B cell (primary cell): ENCODE data around the gene NCCRP1. TPM values are rescaled to one million over a fixed set of nuclear protein-coding genes. Genes with fewer than 3 reads are reported as not detected.

Source experiments
- ATAC-seq: fragments of 200-7000 bp; cut with Tn5 transposase; one replicate; pipeline ENCODE4 v1.10.0; 2021; ENCODE audit warnings: low read depth, mild to moderate bottlenecking, moderate number of reproducible peaks, moderate library complexity
- CTCF ChIA-PET: fragments of 350-600 bp; sonication (Branson Sonifier 250); formaldehyde crosslinking; loops from one replicate; lab custom pipeline; 2021; ENCODE audit warnings: antibody characterized with exemption, inconsistent platforms; lab: Charles Lee
- POLR2A ChIA-PET: fragments of 350-600 bp; sonication (Branson Sonifier 250); formaldehyde crosslinking; loops from one replicate; lab custom pipeline; 2021; ENCODE audit warnings: antibody characterized with exemption; lab: Charles Lee
- DNase-seq: peaks from one replicate; pipeline ENCODE4 v3.0.0; 2013
- H2AFZ ChIP-seq: 2 replicates; pipeline ENCODE4 v1.6.1; 2012; ENCODE audit warnings: mild to moderate bottlenecking, low read depth, low read length; ENCODE audit not compliant: insufficient read depth, poor library complexity, severe bottlenecking
- H3K27ac ChIP-seq, 2 donors: 1 replicate in 1 of 2; 2 replicates in 1 of 2; pipeline ENCODE4 v1.5.1; 2012 to 2013; ENCODE audit warnings: low read length in 2 of 2, mild to moderate bottlenecking in 2 of 2, moderate library complexity in 1 of 2
- H3K27me3 ChIP-seq, 4 experiments: fragments of 200-600 bp in 1 of 4; sonication (generic) in 1 of 4; replicated peaks in 1 of 4; 1 replicate in 2 of 4; 2 replicates in 2 of 4; pipeline versions ENCODE4 v1.6.1 to v1.7.0; 2013 to 2016; ENCODE audit warnings: low read length in 3 of 4, mild to moderate bottlenecking in 2 of 4, mixed read lengths in 1 of 4, moderate library complexity in 1 of 4; ENCODE audit not compliant: insufficient read depth in 4 of 4, control insufficient read depth in 3 of 4; ENCODE audit errors: control extremely low read depth in 1 of 4
- H3K36me3 ChIP-seq, 2 experiments: replicated peaks in 1 of 2; 1 replicate in 1 of 2; 2 replicates in 1 of 2; pipeline versions ENCODE4 v1.6.1 to v1.7.1; 2013; ENCODE audit warnings: low read length in 1 of 2; ENCODE audit not compliant: insufficient read depth in 2 of 2, control insufficient read depth in 1 of 2; ENCODE audit errors: control extremely low read depth in 1 of 2, extremely low read depth in 1 of 2
- H3K4me1 ChIP-seq, 2 donors: fragments of 200-600 bp in 1 of 2; sonication (generic) in 1 of 2; 1 replicate in 1 of 2; 2 replicates in 1 of 2; pipeline versions ENCODE4 v1.5.1 to v1.6.1; 2013 to 2017; ENCODE audit warnings: low read length in 2 of 2; ENCODE audit not compliant: control insufficient read depth in 2 of 2, insufficient read depth in 2 of 2
- H3K4me2 ChIP-seq: replicated peaks from 2 replicates; pipeline ENCODE3; 2012; ENCODE audit warnings: mild to moderate bottlenecking, low read depth, low read length; ENCODE audit not compliant: poor library complexity, severe bottlenecking
- H3K4me3 ChIP-seq, 5 experiments: fragments of 200-600 bp in 1 of 5; sonication (generic) in 1 of 5; 1 replicate in 3 of 5; 2 replicates in 2 of 5; pipeline versions ENCODE4 v1.5.1 to v1.7.0; 2011 to 2016; ENCODE audit warnings: low read length in 4 of 5, mild to moderate bottlenecking in 4 of 5, low read depth in 2 of 5, control low read depth in 1 of 5, moderate library complexity in 1 of 5; ENCODE audit not compliant: insufficient read depth in 1 of 5; ENCODE audit errors: control extremely low read depth in 1 of 5, extremely low read depth in 1 of 5
- H3K79me2 ChIP-seq: fragments of 200-600 bp; sonication (generic); one replicate; pipeline ENCODE4 v1.6.0; 2016; ENCODE audit warnings: low read length; ENCODE audit not compliant: control insufficient read depth, insufficient read depth
- H3K9ac ChIP-seq: fragments of 200-600 bp; sonication (generic); 2 replicates; pipeline ENCODE4 v1.6.1; 2017; ENCODE audit warnings: mild to moderate bottlenecking, low read length, moderate library complexity
- H3K9me3 ChIP-seq, 3 donors: one replicate each; pipeline versions ENCODE4 v1.6.1 to v1.7.1; 2013; ENCODE audit warnings: low read length in 2 of 3; ENCODE audit not compliant: control insufficient read depth in 2 of 3, insufficient read depth in 1 of 3; ENCODE audit errors: control extremely low read depth in 1 of 3
- H4K20me1 ChIP-seq: 2 replicates; pipeline ENCODE4 v1.6.0; 2012; ENCODE audit warnings: mild to moderate bottlenecking, low read length; ENCODE audit not compliant: insufficient read depth, control insufficient read depth, poor library complexity, severe bottlenecking
- H3K27ac Mint-ChIP-seq: one replicate; pipeline ENCODE4 v1.8.0; 2021; ENCODE audit warnings: mixed read lengths
- H3K27me3 Mint-ChIP-seq: one replicate; pipeline ENCODE4 v1.8.0; 2021; ENCODE audit warnings: mixed read lengths
- H3K4me1 Mint-ChIP-seq: one replicate; pipeline ENCODE4 v1.8.0; 2021; ENCODE audit warnings: mixed read lengths
- H3K4me3 Mint-ChIP-seq: one replicate; pipeline ENCODE4 v1.8.0; 2021; ENCODE audit warnings: mixed read lengths
- H3K9me3 Mint-ChIP-seq: one replicate; pipeline ENCODE4 v1.8.0; 2022; ENCODE audit warnings: mixed read lengths; ENCODE audit not compliant: insufficient read depth
- CTCF ChIP-seq: fragments of 200-600 bp; IDR thresholded peaks from one replicate; pipeline ENCODE4 v1.8.0; 2022; ENCODE audit warnings: antibody characterized with exemption, mild to moderate bottlenecking
- EZH2 ChIP-seq: IDR thresholded peaks from 2 replicates; pipeline ENCODE4 v1.6.1; 2012; ENCODE audit warnings: borderline replicate concordance, low read depth, mild to moderate bottlenecking, moderate library complexity, low read length; ENCODE audit not compliant: insufficient read depth, poor library complexity, severe bottlenecking
- WGBS: methylation state at CpG from one replicate; pipeline ENCODE4 v1.1.5; 2013; ENCODE audit warnings: missing lambda C conversion rate; ENCODE audit not compliant: insufficient coverage; 5-methylcytosine and 5-hydroxymethylcytosine counted together
- intact Hi-C: fragments of 100-400 bp; cut with micrococcal nuclease; formaldehyde crosslinking; loops from one replicate; pipeline ENCODE4 v1.10.0; 2022
- polyA plus RNA-seq: library from polyadenylated mRNA; depleted of rRNA; stranded (reverse); fragments of >200 nt; gene quantifications from 2 replicates; pipeline ENCODE4 v1.2.3, GENCODE V29; 2012
- total RNA-seq, 2 donors: library from RNA; stranded (reverse); fragments of 120-200 nt in 1 of 2; gene quantifications; 1 replicate in 1 of 2; 2 replicates in 1 of 2; pipeline versions ENCODE4 v1.2.3 to v1.2.4, GENCODE V29; 2013 to 2022

The NCCRP1 gene
- total and polyA plus RNA-seq, 2 donors (not counting 1 experiment from before 2014, with no cell fraction given), result 0.04 TPM; not detected in 1

GRCh38 chr19:39187552-39187943, 9.2 kb upstream of the NCCRP1 start:
- CTCF ChIA-PET, result no interaction called here
- ATAC-seq, result no peak

GRCh38 chr19:39188960-39189359, 7.8 kb upstream of the NCCRP1 start:
- no peak overlapping the region for H3K4me3 ChIP-seq
- ChIA-PET POLR2A (no interaction called here), CTCF (no interaction called here)
- no peak overlapping the region for H3K9ac ChIP-seq
- WGBS, result 83% methylated on average over 3 of the region's 6 CpGs
- no peaks in the 10 kb centered on the region for H3K4me1 Mint-ChIP-seq
- peaks cover 0 to under 1% (median 0%) of the 10 kb centered on the region in 4 experiments for H3K27me3 ChIP-seq
- intact Hi-C loops, result no loop called here
- H3K4me3 Mint-ChIP-seq, result no peak overlapping the region
- no peaks in the 10 kb centered on the region for H3K4me1 ChIP-seq
- no peaks in the 10 kb centered on the region for H3K9me3 Mint-ChIP-seq
- H3K27ac Mint-ChIP-seq, result no peak overlapping the region
- no peaks in the 10 kb centered on the region for H3K9me3 ChIP-seq
- ATAC-seq, result no peak
- H3K79me2 ChIP-seq, result no peaks in the 10 kb centered on the region
- TF ChIP-seq EZH2 (no peak), CTCF (no peak)
- H3K27me3 Mint-ChIP-seq, result peaks cover 16% of the 10 kb centered on the region
- no peak overlapping the region for H3K27ac ChIP-seq
- no peak for DNase-seq
- H3K4me2 ChIP-seq, result no peak overlapping the region
- H4K20me1 ChIP-seq, result no peaks in the 10 kb centered on the region
- no peak overlapping the region for H2AFZ ChIP-seq
- H3K36me3 ChIP-seq, result no peaks in the 10 kb centered on the region

More at GRCh38 chr19:39187552-39187943, 9.2 kb upstream of the NCCRP1 start:
- Histone ChIP-seq H3K4me2 (no peak overlapping the region), H3K9ac (no peak overlapping the region), H3K4me1 (no peaks in the 10 kb centered on the region), H3K9me3 (no peaks in the 10 kb centered on the region), H2AFZ (no peak overlapping the region), H3K36me3 (no peaks in the 10 kb centered on the region), H3K4me3 (no peak overlapping the region), H3K27ac (no peak overlapping the region), H3K27me3 (no peaks in the 10 kb centered on the region), H3K79me2 (no peaks in the 10 kb centered on the region), H4K20me1 (no peaks in the 10 kb centered on the region)
- no peaks in the 10 kb centered on the region for H3K4me1 Mint-ChIP-seq
- no peak for TF ChIP-seq EZH2
- no peak for TF ChIP-seq CTCF
- H3K4me3 Mint-ChIP-seq, result no peak overlapping the region
- no peak for DNase-seq
- peaks cover 10% of the 10 kb centered on the region for H3K27me3 Mint-ChIP-seq
- POLR2A ChIA-PET, result no interaction called here
- no peaks in the 10 kb centered on the region for H3K9me3 Mint-ChIP-seq
- intact Hi-C loops, result no loop called here
- H3K27ac Mint-ChIP-seq, result no peak overlapping the region
- 70% methylated on average over 5 of the region's 8 CpGs for WGBS
